ENCODE data around the gene DMD.

DMD gene

DNA sequence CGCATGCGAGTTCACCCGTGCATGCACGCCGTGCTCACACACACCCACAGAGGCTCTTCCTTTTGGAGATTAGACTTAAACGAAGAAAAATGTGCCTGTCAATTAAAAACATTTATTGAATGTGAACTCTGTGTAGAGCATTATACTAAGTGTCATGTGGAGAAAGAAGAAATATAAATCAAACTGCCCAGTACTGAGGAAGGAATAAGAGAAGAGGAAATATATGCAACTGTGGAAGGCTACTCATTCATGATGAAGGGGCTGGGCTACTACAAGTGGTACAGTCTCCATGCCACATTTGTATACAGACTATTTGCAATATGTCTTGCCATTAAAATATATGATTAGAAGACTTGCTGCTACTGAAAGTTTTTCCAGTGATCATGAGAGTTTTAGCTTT is 714.7 kb downstream of the DMD start:
- no peak for DNase-seq (ENCODE audit: low spot score)

DNA sequence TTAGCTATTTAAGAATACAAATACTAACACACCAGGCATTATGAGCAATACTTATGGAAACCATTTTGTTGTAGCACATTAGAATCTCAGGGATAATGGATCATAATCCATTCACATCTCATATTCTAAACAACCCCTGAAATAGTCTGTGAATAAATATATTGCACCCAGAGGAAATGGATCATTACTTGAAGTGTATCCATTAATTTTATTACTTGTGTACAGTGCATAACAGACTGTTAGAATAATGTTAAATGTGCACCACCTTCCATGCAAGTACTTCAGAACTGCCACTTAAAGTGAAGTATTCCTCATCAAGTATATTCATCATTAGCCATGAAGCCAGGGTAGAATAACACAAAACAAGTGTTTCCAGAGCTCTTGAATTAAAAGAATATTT is 715.5 kb downstream of the DMD start:
- DNase-seq (ENCODE audit: low spot score) = no peak

DNA sequence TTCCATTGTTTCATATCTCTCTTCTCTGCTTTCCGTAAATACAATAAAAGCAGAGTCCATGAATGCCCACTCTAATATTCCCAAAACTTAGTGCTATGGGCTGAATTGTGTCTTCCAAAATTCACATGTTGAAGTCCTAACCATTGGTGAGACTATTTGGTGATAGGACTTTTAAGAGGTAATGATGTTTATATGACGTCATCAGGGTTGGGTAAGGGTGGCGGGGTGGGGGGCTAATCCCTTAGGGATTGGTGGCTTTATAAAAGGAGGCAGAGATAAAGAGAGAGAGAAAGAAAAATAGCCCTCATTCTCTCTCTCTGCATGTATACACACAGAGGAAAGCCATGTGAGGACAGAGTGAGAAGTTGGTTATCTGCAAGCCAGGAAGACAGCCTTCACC is 722.2 kb downstream of the DMD start:
- DNase-seq (ENCODE audit: low spot score) = no peak

DNA sequence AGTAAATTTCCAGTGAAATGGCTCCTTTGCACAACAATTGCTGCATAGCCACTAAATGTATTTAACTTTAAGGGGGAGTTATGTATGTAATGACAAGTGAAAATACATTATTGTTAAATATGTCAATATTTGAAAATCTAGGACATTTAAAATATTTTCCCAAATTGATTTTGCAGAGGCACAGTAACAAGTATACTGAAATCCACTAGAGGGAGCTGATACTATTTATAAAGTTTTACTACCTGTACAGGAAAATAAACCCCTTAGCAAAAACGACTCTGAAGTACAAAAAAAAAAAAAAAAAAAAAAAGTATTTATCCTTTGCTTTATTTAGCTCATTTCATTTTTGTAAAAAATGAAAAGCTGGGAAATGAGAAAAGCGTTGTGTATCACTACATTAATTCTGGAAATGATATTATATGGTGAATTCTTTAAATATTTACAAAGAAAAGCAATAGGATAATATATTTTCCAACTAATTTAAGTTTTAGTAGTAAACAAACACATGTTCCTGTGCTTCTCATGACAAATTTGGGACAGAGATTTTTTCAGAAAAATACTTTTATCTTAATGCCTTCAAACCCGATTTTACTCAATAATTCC is 727.7 kb downstream of the DMD start:
- DNase-seq (ENCODE audit: low spot score) = peak; percentile 1

DNA sequence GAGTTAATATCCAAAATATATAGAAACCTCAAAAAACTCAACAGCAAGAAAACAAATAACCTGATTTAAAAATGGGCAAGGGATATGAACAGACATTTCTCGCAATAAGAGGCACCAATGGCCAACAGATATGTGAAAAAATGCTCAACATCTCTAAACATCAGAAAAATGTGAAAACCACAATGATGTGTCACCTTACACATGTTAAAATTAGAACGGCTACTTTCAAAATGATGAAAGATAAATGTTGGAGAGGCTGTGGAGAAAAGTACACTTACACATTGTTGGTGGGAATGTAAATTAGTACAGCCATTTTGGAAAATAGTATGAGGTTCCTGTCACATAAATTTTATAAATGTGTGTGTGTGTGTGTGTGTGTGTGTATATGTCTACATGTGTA is 731.3 kb downstream of the DMD start:
- DNase-seq (ENCODE audit: low spot score) = no peak

DNA sequence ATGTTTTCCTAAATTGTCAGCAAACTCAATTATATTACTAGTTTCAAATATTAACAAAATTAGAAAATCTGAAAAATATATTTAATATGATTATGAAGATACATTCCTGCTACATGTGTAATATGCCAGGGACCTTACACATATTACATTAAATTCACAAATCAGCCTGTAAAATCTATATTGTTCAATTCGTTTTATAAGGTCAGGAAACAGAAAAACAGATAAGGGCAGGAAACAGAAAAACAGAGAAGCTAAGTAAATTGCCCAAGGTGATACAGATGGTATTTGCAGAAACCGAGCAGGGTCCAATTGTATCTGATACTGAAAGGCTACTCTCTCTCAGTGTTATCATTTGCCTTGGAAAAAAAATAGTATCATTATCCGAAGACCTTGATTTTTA is 739.0 kb downstream of the DMD start:
- DNase-seq (ENCODE audit: low spot score) = no peak

DNA sequence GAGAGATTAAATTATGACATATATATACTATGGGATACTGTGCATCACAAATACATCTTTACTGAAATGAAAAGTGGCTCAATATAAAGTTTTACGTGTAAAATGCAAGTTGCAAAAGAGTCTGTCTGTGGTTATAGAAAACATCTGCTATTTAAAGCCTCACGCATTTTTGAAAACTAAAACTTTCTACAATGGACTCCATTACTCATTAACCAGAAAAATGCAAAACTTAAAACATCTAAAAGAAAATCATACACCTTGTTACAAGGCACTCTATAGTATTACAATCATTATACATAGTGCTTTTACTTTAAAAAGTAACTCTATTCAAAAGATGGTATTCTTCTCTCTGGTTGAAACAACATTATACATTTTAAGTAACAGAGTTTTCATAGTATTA is 755.6 kb downstream of the DMD start:
- no peak for DNase-seq (ENCODE audit: low spot score)

DNA sequence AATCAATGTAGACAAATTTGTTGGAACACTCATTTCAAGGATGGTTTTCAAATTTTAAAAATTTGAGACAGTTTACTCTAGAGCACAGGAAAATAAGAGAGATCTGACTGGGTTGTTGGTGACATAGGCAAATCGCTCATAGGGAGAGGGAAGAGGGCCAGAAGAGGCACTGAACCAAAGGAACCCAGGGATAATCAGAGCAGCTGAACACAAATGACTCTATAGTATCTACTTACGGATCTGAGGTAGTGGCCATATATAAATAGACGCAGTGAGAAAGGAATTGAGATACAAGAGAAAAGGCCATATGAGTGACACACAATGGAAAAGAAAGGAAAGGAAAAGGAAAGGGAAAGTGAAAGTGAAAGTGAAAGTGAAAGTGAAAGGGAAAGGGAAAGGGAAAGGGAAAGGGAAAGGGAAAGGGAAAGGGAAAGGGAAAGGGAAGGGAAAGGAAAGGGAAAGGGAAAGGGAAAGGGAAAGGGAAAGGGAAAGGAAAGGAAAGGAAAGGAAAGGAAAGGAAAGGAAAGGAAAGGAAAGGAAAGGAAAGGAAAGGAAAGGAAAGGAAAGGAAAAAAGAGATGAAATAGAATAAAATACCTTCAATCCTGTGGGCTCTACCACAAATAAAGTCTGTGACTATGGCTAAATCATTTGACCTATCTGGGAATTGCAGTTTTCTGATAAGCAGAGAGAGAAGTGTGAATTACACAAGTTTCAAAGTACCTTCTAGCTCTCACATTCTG is 759.2 kb downstream of the DMD start:
- no peak for DNase-seq (ENCODE audit: low spot score)

DNA sequence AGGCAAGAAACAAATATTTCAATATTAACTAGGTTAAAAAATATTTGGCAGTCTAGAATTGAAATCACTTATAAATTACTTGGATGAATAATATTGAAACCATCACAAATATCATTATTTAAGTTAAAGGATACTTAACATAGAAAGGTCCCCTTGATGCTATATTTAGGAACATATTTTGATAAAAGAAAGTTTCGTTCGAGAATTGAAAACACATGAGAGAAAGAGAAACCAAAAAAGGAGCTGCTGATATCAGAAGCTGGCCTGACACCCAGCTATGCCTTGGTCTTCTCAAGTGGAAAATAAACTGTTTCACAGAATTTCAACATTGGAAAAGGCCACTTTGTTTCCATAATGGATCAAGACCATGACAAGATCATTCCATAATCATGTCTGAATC is 762.4 kb downstream of the DMD start:
- DNase-seq (ENCODE audit: low spot score) = no peak

DNA sequence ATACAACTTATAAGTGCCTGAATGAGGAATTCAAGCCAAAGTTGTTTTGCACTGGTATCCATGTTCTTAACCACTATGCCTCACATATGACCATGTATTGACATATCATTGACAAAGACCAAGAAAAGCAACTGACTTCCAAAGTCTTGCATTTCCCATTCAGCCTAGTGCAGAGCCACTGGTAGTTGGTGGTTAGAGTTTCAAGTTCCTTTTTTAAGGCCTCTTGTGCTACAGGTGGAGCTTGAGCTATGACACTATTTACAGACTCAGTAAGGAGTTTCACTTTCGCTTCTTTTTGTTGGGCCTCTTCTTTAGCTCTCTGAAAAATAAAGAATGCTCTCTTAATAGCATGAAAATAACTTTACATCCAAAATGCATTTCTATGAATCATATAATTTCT is 763.0 kb downstream of the DMD start:
- no peak for DNase-seq (ENCODE audit: low spot score)

DNA sequence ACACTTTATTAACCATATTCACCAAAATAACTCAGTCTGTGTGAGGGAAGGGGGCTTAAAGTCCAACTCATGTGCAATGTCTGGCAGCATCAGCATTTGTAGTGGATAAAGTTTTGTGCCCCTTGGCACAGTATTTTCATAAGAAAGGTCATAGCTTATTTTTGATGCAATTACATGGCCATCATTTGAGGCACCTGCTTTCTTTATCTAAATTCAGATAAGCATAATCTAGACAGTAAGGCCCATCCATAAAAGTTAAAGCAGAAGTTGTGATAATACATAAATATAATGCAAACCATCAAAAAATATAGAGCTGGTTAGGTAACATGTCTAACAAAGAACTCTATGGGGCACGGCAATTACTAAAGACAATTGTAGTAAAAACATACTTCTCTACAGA is 763.7 kb downstream of the DMD start:
- no peak for DNase-seq (ENCODE audit: low spot score)

DNA sequence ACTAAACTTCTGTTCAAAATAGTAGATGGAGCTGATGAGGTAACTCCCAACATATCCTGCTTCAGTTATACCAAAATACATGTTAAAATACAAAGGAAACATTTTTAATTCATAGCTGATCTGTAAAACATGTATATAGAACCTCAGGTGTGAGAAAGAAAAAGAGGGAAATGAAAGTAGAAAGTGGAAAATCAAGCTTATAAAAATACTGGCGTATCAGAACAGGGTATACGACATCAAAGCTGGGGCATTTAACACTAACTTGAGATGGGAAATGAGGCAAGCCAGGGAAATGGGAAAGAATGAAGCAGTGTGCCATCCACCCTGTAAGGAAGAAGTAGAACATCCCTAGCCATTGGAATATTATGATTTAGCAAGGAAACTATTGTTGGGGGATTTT is 767.5 kb downstream of the DMD start:
- DNase-seq (ENCODE audit: low spot score) = no peak

DNA sequence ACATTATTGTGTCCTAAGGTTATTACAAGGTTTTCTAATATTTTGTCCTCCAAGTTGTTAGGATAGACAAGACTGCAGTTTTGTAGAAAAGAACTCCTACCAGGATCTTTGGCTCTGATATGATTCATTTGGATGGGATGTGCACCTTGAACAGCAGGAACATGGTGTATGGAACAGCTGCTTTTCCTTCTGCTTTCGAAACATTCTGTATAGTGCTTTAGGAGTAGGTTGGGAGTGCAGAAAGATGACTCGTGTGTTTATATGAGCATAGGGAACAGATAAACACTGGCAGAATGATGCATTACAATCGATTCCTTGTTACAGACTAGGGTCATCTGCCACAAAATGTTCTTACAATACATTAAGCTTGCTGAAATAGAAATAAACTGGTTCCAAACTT is 790.1 kb downstream of the DMD start:
- DNase-seq (ENCODE audit: low spot score) = no peak

DNA sequence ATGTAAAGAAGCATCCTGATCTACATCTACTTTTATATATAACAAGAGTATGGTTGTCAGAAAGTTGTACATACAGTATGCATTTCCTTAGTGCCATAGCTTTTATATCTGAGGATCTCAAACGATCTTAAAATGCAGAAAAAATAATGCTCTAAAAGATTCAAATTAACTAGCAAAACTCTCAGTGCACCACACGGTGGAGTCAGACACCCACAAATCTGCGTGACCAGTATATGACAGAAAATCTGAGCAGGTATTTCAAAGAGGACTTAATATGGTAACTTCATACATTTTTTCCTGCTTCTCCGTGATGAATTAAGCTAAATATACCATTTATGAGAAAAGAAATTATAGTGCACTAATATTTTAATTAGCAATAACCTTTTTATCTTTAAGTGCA is 803.0 kb downstream of the DMD start:
- DNase-seq (ENCODE audit: low spot score) = peak; percentile 18

DNA sequence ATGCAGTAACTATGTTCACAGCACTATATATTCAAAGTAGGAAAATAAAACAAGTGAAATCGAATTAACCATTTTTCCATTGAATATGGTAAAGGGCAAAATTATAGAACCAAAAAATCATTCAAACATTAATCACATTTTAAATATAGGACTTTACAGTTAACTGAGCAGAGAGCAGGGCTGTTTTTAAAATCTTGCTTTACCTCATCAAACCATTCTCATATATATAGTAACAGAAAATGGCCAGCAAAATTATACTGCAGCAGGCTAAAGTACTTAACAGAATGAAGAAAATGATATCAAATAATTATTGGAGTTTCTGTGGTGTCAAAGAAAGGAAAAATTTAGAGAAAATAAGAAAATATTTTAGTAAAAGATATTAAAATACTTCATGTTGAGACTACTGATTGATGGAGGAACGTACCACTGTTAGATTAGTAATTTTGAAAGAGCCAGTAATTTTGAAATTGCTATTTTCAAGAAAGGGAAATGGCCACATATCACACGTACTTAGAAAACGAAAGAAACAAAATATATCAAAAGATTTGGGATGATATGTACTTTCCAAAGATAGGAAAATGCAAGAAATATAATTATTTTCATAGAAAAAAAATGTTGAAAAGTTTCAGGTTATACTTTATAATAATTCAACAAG is 813.7 kb downstream of the DMD start:
- DNase-seq (ENCODE audit: low spot score) = no peak

DNA sequence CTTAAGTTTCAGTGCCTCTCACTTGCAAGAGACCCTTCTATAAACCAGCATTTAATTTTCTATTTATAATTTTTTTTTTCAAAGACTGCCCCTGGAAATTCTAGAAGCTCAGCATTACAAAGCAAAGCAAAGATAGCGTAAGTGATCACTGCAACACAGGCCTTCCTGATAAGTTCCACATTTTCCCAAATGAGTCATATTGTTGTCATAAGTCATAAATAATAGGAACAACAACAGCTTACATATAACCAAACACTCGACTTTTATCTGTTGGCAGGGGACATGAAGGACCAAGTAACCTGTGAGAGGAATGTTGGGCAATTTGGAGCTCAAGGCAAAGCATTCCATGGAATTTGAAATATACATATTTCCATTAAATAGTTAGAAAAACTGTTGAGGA is 815.5 kb downstream of the DMD start:
- no peak for DNase-seq (ENCODE audit: low spot score)

DNA sequence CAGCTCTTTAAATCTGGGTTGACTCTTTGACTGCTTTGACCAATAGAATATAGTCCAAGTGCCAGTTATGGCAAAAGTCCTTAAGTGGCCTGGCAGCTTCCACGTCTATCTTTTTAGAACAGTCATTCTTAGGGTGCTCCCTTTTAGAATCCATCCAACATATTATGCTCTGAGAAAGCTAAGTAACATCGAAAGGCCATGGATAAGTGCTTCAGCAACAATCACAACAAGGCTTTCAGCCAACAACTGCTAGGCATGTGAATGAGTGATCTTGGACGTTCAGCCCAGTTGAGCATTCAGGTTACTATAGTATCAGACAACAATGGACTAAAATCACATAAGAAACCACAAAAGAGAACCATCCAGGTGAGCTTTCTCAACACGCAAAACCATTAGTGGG is 818.7 kb downstream of the DMD start:
- no peak for DNase-seq (ENCODE audit: low spot score)

DNA sequence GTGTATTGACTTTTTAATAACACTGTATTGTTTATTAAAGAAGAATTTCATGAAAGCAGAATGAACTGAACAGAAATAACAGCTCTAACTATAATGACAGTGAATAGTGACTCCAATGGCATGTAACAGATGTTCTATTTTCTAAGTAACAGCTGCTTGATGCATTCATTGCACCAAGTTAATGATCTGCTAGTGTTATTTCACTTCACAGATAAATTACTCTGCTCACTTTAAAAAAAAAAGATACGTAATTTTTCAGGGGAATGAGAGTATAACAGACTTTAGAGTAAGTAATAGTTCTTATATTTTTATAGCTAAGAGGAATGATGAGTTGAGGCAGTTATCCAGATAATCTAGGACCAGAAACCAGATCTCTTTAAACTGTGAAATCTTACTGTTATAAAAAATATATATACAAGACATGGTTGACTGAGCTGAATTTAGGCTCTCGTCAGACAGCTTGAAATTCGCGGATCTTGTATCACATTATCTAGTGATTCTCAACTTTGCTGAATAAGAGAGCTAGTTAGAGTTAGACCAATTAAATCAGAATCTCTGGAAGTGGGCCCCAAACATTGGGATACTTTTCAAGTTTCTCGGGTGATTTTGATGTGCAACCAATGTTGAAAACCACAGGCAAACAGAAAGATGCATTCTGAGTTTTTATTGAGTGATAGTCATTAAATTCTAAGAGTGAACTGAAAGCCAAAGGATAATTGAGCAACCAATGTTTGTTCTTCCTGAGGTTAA is 840.7 kb downstream of the DMD start:
- DNase-seq (ENCODE audit: low spot score) = no peak

DNA sequence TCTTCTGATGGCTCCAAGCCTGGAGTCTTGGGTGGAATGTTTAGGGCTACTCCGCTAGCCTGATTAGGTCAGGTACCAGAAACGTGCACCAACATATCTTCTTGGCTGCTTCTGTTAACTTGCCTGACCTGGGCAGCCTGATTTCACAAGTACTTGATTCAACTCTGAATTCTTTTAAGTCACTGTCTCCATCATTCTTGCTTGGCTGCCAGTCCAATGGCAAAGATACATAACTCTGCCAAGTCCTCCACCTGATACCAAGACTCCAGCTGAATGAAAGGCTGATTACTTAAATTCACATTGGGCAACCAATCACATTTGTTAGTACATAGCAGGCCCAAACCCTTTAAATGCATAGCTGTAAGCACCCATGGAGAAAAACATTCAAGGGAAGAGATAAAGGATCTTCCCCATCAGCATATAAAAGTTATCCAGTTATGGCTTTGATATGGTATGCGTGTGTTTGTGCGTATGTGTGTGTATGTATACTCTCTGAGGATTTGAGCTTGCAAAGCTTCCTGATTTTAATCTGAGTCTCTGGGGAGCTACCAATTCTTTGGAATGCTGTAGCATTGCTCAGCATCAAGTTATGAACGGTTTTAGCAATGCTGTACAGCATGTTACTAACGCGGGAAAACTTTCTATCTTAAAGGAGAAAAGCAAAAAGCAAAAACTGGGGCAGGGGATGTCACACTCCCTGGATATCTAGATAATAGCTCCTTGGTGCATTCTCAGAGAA is 917.2 kb downstream of the DMD start:
- DNase-seq (ENCODE audit: low spot score) = no peak

DNA sequence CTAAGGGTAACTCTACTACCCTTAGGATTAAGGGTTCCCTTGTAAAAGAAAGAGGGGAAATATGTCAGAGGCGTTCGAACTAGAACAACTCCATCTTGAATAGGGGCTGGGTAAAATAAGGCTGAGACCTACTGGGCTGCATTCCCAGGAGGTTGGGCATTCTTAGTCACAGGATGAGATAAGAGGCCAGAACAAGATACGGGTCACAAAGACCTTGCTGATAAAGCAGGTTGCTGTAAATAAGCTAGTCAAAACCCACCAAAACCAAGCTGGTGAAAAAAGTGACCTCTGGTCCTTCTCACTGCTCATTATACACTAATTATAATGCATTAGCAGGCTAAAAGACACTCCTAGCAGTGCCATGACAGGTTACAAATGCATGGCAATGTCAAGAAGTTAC is 922.0 kb downstream of the DMD start:
- DNase-seq (ENCODE audit: low spot score) = no peak

DNA sequence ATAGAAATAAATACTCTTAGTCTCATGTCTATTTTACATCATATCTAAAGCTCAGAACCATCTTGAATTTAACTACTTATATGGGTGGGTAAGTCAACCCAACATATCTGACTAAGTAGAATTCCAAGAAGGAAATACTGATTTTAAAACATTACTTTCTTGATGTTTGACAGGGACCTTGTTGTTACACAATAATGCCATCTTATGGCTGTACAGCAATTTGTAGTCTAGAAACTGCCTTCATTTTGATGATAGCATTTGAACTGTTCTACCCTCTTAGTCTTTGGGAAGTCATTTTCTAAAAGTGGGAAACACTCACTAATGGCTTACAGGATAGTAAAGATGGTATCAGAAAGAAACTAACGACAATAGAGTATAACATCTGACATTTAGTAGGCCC is 929.5 kb downstream of the DMD start:
- DNase-seq (ENCODE audit: low spot score) = no peak

DNA sequence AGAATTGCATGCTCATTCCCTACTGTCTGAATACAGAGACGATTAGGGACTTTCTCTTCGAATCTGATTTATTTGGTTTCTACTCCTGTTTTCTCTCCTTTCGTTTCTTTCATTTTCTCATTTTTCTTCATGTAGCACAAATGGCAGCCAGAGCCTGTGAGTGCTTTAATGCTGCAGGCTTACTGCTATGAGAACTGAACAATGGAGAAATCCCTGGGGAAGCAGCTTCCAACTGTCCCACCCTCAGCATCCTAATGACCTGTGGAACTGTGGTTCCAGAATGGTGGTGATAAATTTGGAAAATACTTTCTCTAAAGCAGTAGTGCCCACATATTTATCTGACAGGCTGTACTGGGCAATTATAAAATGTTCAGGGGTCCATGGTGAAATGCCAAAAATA is 930.4 kb downstream of the DMD start:
- no peak for DNase-seq (ENCODE audit: low spot score)

Measured in SK-N-DZ (cell line).